ENCODE results near the gene RAB17.

The RAB17 gene

GRCh38 chr2:237575869-237576862 lies 14.4 kb downstream of the RAB17 start:
- no peak for DNase-seq

GRCh38 chr2:237574894-237575868 lies 15.4 kb downstream of the RAB17 start:
- DNase-seq: no peak

- DNase-seq: no peak
These were observed 16.1 kb downstream of the RAB17 start for GRCh38 chr2:237574467-237574866.

GRCh38 chr2:237573721-237574415 lies 16.7 kb downstream of the RAB17 start:
- no peak for DNase-seq

GRCh38 chr2:237572742-237573101 lies 17.8 kb downstream of the RAB17 start:
- no peak for DNase-seq

- DNase-seq: peak; percentile 69
These were observed 18.4 kb downstream of the RAB17 start for GRCh38 chr2:237572021-237572741.

GRCh38 chr2:237571551-237571950 lies 19.0 kb downstream of the RAB17 start:
- no peak for DNase-seq

- no peak for DNase-seq
These were observed 19.7 kb downstream of the RAB17 start for GRCh38 chr2:237570776-237571335.

GRCh38 chr2:237569896-237570295 lies 20.6 kb downstream of the RAB17 start:
- DNase-seq: no peak

- no peak for DNase-seq
These were observed 21.5 kb downstream of the RAB17 start for GRCh38 chr2:237569041-237569440.

- DNase-seq: no peak
These were observed 22.3 kb downstream of the RAB17 start for GRCh38 chr2:237568121-237568660.

- no peak for DNase-seq
These were observed 23.1 kb downstream of the RAB17 start for GRCh38 chr2:237567276-237568029.

- DNase-seq: no peak
These were observed 23.9 kb downstream of the RAB17 start, which contains the start of gene PRLH for GRCh38 chr2:237566401-237567235. PRLH (plus strand) TSS chr2:237566574; CDS start chr2:237566574, 0 bp downstream.

- DNase-seq: no peak
These were observed 24.6 kb downstream of the RAB17 start for GRCh38 chr2:237565974-237566373.

GRCh38 chr2:237564526-237565131 lies 25.9 kb downstream of the RAB17 start:
- no peak for DNase-seq

GRCh38 chr2:237563816-237564215 lies 26.7 kb downstream of the RAB17 start:
- no peak for DNase-seq

GRCh38 chr2:237561221-237561620 lies 29.3 kb downstream of the RAB17 start:
- DNase-seq: no peak

- no peak for DNase-seq
These were observed 31.4 kb downstream of the RAB17 start for GRCh38 chr2:237558961-237559641.

- no peak for DNase-seq
These were observed 32.9 kb downstream of the RAB17 start for GRCh38 chr2:237557633-237558015.
